Left cardiac atrium (tissue), 4 donors: Measurements from ENCODE around the gene CAPN9. TPM values are rescaled to one million over a fixed set of nuclear protein-coding genes. Genes with fewer than 3 reads are reported as not detected.
A peak's percentile ranks its signal among the peaks of the same experiment; 100 is the strongest.
"Not testable (repeated sequence)": the region's sequence is repeated elsewhere in the genome, so short reads cannot be mapped to it uniquely, and the experiment has no call there.

ENCODE experiments used
- ATAC-seq, 2 donors: fragments of 200-7000 bp; cut with Tn5 transposase; one replicate each; pipeline ENCODE4 v1.9.1; 2020; ENCODE audit warnings: mild to moderate bottlenecking in 2 of 2, moderate library complexity in 2 of 2
- DNase-seq: peaks from one replicate; pipeline ENCODE4 v3.0.0-alpha.2; 2020
- intact Hi-C, 2 donors: fragments of 100-400 bp; cut with DNase I; formaldehyde crosslinking; loops; one replicate each; pipeline versions ENCODE4 v1.14.1 to v1.15.1; 2022 to 2023
- total RNA-seq, 2 donors: library from RNA; stranded (reverse); fragmentation: NEBNext Ultra II Directional; extraction: Animal tissue kit (Norgen Biotek cat#: 25700); gene quantifications; one replicate each; pipeline ENCODE4 v1.2.1, GENCODE V29; 2021
- donor health status: DM: no; HTN: yes; CAD: no.
- donor health status: DM: no; HTN: yes; CAD: no; lungs with severe emphysema.
- donor health status: DM: yes; HTN: yes; CAD: no.
- donor health status: Dilated cardiomyopathy.

CAPN9 gene
- total RNA-seq, 2 donors from 2014 or later = 0.18 to 0.24 TPM

- intact Hi-C loops = no loop called here
- ATAC-seq (peak; percentile 42 to 48), DNase-seq (no peak)
Observed at GRCh38 chr1:230827081-230827681, 80.0 kb downstream of the CAPN9 start.

- no peak for ATAC-seq
- intact Hi-C loops = no loop called here
- no peak for DNase-seq
Observed at GRCh38 chr1:230827801-230828200, 80.6 kb downstream of the CAPN9 start.

- intact Hi-C loops = no loop called here
- DNase-seq (no peak), ATAC-seq (no peak)
Observed at GRCh38 chr1:230828421-230828820, 81.2 kb downstream of the CAPN9 start.

- DNase-seq (no peak), ATAC-seq (peak in 1 of 2 donors; percentile 25)
- intact Hi-C loops = no loop called here
Observed at GRCh38 chr1:230831771-230832170, 84.6 kb downstream of the CAPN9 start.

GRCh38 chr1:230832476-230832875 lies 85.3 kb downstream of the CAPN9 start:
- ATAC-seq = no peak
- intact Hi-C loops = no loop called here

GRCh38 chr1:230833511-230833910 lies 86.3 kb downstream of the CAPN9 start:
- ATAC-seq (no peak), DNase-seq (no peak)
- intact Hi-C loops = no loop called here

More at GRCh38 chr1:230832476-230832875, 85.3 kb downstream of the CAPN9 start:
- no peak for DNase-seq

GRCh38 chr1:230834292-230834691 lies 87.1 kb downstream of the CAPN9 start:
- intact Hi-C loops = no loop called here
- DNase-seq (no peak), ATAC-seq (peak; percentile 19 to 25)

GRCh38 chr1:230836347-230836746 lies 89.2 kb downstream of the CAPN9 start:
- DNase-seq = no peak
- intact Hi-C loops = no loop called here
- ATAC-seq = no peak

- intact Hi-C loops = no loop called here
- ATAC-seq (no peak), DNase-seq (no peak)
Observed at GRCh38 chr1:230836793-230837192, 89.6 kb downstream of the CAPN9 start.

- ATAC-seq (no peak), DNase-seq (no peak)
- intact Hi-C loops = no loop called here
Observed at GRCh38 chr1:230839173-230839572, 92.0 kb downstream of the CAPN9 start.

GRCh38 chr1:230842801-230843200 lies 95.6 kb downstream of the CAPN9 start:
- peak; percentile 75 to 84 for ATAC-seq
- intact Hi-C loops = no loop called here
- peak; percentile 61 for DNase-seq

- intact Hi-C loops = no loop called here
- ATAC-seq (no peak), DNase-seq (no peak)
Observed at GRCh38 chr1:230843503-230844309, 96.5 kb downstream of the CAPN9 start.

GRCh38 chr1:230844561-230844960 lies 97.4 kb downstream of the CAPN9 start:
- DNase-seq = no peak
- intact Hi-C loops = no loop called here
- no peak for ATAC-seq

GRCh38 chr1:230845184-230845583 lies 98.0 kb downstream of the CAPN9 start:
- ATAC-seq, intact Hi-C loops, DNase-seq: not testable (repeated sequence)

GRCh38 chr1:230848235-230848634 lies 101.0 kb downstream of the CAPN9 start:
- intact Hi-C loops = loop anchor here in 1 of 2 donors (2.0 kb wide), 1 partner anchor 19 kb away; no protein-coding TSS in a partner anchor
- ATAC-seq (peak in 1 of 2 donors; percentile 40), DNase-seq (no peak)

- intact Hi-C loops = loop anchor here in 1 of 2 donors (2.0 kb wide), 1 partner anchor 17 kb away; no protein-coding TSS in a partner anchor
- DNase-seq = peak; percentile 84
- peak; percentile 93 to 94 for ATAC-seq
Observed at GRCh38 chr1:230849451-230850224, 102.5 kb downstream of the CAPN9 start.

- intact Hi-C loops = no loop called here
Observed at GRCh38 chr1:230850547-230850946, 103.4 kb downstream of the CAPN9 start.

GRCh38 chr1:230851291-230851691 lies 104.1 kb downstream of the CAPN9 start:
- no peak for ATAC-seq
- DNase-seq = no peak
- intact Hi-C loops = no loop called here

More at GRCh38 chr1:230850547-230850946, 103.4 kb downstream of the CAPN9 start:
- DNase-seq (no peak), ATAC-seq (peak in 1 of 2 donors; percentile 2)
